ENCODE data around the gene TBATA. TPM values are rescaled to one million over a fixed set of nuclear protein-coding genes. Genes with fewer than 3 reads are reported as not detected.

TBATA gene
- polyA plus RNA-seq, 1 donor (not counting 4 experiments of a cell fraction or from before 2014, with no cell fraction given) = not detected

DNA sequence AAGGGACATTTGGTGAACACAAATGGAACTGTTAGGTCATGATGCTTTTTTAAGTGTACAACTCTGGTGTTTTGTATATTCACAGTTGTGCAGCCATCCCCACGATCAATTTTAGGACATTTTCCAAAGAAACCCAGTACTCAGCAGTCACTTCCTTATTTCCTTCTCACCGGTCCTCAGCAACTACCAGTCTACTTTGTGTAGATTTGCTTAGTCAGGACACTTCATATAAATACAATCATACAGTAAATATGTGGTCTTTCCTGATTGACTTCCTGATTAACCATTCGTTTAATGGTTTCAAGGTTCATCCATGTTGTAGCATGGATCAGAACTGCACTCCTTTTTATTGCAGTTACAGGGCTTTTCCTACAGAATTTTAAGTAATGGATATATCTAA is 45.0 kb upstream of the TBATA start:
- FAIRE-seq (peak; percentile 74), DNase-seq (ENCODE audit: low read depth, low spot score) (no peak)
- no peaks in the 10 kb centered on the region for H4K20me1 ChIP-seq (ENCODE audit: control insufficient read depth, extremely low read depth, insufficient read depth, low read length)
- peaks cover 2 to 4% of the 10 kb centered on the region in 2 experiments for H3K36me3 ChIP-seq (ENCODE audit: control insufficient read depth in 2 of 2, extremely low read depth in 1 of 2, insufficient read depth in 2 of 2, low read length in 2 of 2)
- H2AFZ ChIP-seq (ENCODE audit: control insufficient read depth, low read length) = peak overlapping the region; percentile 14
- peak overlapping the region; percentile 68 for H3K4me2 ChIP-seq (ENCODE audit: control insufficient read depth, extremely low read depth, insufficient read depth, low read depth, low read length)
- H3K9me1 ChIP-seq (ENCODE audit: control insufficient read depth, extremely low read depth, insufficient read depth, low read length) = no peaks in the 10 kb centered on the region
- H3K9me3 ChIP-seq (ENCODE audit: control insufficient read depth, low read depth, low read length) = no peaks in the 10 kb centered on the region
- peak overlapping the region; percentile 39 for H3K9ac ChIP-seq (ENCODE audit: control insufficient read depth, extremely low read depth, insufficient read depth, low read length)
- dilution Hi-C loops (cut with MboI; ENCODE audit: extremely low pct_ligation_motif_present, low sequenced_read_pairs) = no loop called here
- TF ChIP-seq, protein P1, sequence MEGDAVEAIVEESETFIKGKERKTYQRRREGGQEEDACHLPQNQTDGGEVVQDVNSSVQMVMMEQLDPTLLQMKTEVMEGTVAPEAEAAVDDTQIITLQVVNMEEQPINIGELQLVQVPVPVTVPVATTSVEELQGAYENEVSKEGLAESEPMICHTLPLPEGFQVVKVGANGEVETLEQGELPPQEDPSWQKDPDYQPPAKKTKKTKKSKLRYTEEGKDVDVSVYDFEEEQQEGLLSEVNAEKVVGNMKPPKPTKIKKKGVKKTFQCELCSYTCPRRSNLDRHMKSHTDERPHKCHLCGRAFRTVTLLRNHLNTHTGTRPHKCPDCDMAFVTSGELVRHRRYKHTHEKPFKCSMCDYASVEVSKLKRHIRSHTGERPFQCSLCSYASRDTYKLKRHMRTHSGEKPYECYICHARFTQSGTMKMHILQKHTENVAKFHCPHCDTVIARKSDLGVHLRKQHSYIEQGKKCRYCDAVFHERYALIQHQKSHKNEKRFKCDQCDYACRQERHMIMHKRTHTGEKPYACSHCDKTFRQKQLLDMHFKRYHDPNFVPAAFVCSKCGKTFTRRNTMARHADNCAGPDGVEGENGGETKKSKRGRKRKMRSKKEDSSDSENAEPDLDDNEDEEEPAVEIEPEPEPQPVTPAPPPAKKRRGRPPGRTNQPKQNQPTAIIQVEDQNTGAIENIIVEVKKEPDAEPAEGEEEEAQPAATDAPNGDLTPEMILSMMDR (optimal IDR thresholded peaks at IDR 0.05 in 1 of 3, IDR thresholded peaks at IDR 0.05 in 1 of 3, conservative IDR thresholded peaks at IDR 0.05 in 1 of 3; ENCODE audit: extremely low read depth in 1 of 3, insufficient read depth in 2 of 3, low read length in 3 of 3) = no peak
- no peak for TF ChIP-seq EZH2 (IDR thresholded peaks at IDR 0.05; ENCODE audit: low read length)
- peaks cover 53% of the 10 kb centered on the region for H3K4me1 ChIP-seq (ENCODE audit: control insufficient read depth, extremely low read depth, insufficient read depth, low read length)
- H3K27ac ChIP-seq (ENCODE audit: control insufficient read depth, insufficient read depth, low read length) = peak overlapping the region; percentile 41
- no peaks in the 10 kb centered on the region for H3K27me3 ChIP-seq (ENCODE audit: control insufficient read depth, extremely low read depth, insufficient read depth, low read length)
- H3K4me3 ChIP-seq (ENCODE audit: control insufficient read depth in 2 of 3, extremely low read depth in 1 of 3, insufficient read depth in 2 of 3, low read depth in 1 of 3, low read length in 3 of 3) = peak overlapping the region in 2 of 3 experiments; percentile 19 to 43
- peaks cover 46% of the 10 kb centered on the region for H3K79me2 ChIP-seq (ENCODE audit: control insufficient read depth, insufficient read depth, low read length)

DNA sequence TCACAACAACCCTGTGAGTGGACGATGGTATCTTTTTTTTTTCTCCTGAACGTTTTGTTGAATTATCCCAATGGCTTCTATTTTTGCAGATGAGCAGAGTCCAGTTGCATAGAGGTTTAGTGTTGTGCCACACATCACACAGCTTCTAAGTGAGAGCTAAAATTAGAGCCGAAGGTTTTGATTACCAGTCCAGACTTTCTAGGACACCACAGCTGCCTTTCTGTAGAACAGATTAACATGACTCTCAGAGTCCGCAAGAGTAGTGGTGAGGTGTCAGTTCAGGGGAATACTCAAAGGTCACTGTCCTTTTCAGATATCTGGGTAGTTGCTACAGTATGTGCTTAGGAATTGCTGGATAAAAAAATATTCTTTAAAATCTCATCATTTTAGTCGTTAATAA is 44.4 kb upstream of the TBATA start:
- DNase-seq (ENCODE audit: low read depth, low spot score) (no peak), FAIRE-seq (no peak)
- H3K4me2 ChIP-seq (ENCODE audit: control insufficient read depth, extremely low read depth, insufficient read depth, low read depth, low read length) = peak overlapping the region; percentile 68
- peaks cover 0 to 1% of the 10 kb centered on the region in 2 experiments for H3K36me3 ChIP-seq (ENCODE audit: control insufficient read depth in 2 of 2, extremely low read depth in 1 of 2, insufficient read depth in 2 of 2, low read length in 2 of 2)
- no peaks in the 10 kb centered on the region for H4K20me1 ChIP-seq (ENCODE audit: control insufficient read depth, extremely low read depth, insufficient read depth, low read length)
- no peak overlapping the region for H2AFZ ChIP-seq (ENCODE audit: control insufficient read depth, low read length)
- H3K4me1 ChIP-seq (ENCODE audit: control insufficient read depth, extremely low read depth, insufficient read depth, low read length) = peaks cover 53% of the 10 kb centered on the region
- H3K79me2 ChIP-seq (ENCODE audit: control insufficient read depth, insufficient read depth, low read length) = peaks cover 43% of the 10 kb centered on the region
- H3K27me3 ChIP-seq (ENCODE audit: control insufficient read depth, extremely low read depth, insufficient read depth, low read length) = no peaks in the 10 kb centered on the region
- H3K9me1 ChIP-seq (ENCODE audit: control insufficient read depth, extremely low read depth, insufficient read depth, low read length) = no peaks in the 10 kb centered on the region
- H3K9ac ChIP-seq (ENCODE audit: control insufficient read depth, extremely low read depth, insufficient read depth, low read length) = no peak overlapping the region
- H3K9me3 ChIP-seq (ENCODE audit: control insufficient read depth, low read depth, low read length) = no peaks in the 10 kb centered on the region
- dilution Hi-C loops (cut with MboI; ENCODE audit: extremely low pct_ligation_motif_present, low sequenced_read_pairs) = no loop called here
- TF ChIP-seq, protein P1 (optimal IDR thresholded peaks at IDR 0.05 in 1 of 3, IDR thresholded peaks at IDR 0.05 in 1 of 3, conservative IDR thresholded peaks at IDR 0.05 in 1 of 3; ENCODE audit: extremely low read depth in 1 of 3, insufficient read depth in 2 of 3, low read length in 3 of 3) = no peak
- no peak for TF ChIP-seq EZH2 (IDR thresholded peaks at IDR 0.05; ENCODE audit: low read length)
- peak overlapping the region; percentile 41 for H3K27ac ChIP-seq (ENCODE audit: control insufficient read depth, insufficient read depth, low read length)
- no peak overlapping the region for H3K4me3 ChIP-seq (ENCODE audit: control insufficient read depth in 2 of 3, extremely low read depth in 1 of 3, insufficient read depth in 2 of 3, low read depth in 1 of 3, low read length in 3 of 3)
